Adrenal gland (tissue), 5 donors: ENCODE results near the gene ZHX3.

Experiments used
- POLR2A ChIP-seq, 2 donors: fragments of 450-650 bp; IDR thresholded peaks; one replicate each; pipeline ENCODE4 v1.6.1; 2017; ENCODE audit warnings: antibody characterized with exemption in 2 of 2, mild to moderate bottlenecking in 2 of 2, moderate library complexity in 1 of 2
- TF ChIP-seq, protein P1 (sequence below), 6 experiments: fragments of 450-650 bp in 4 of 6; fragments of 200-600 bp in 2 of 6; sonication (generic) in 1 of 6; IDR thresholded peaks; 1 replicate in 5 of 6; 2 replicates in 1 of 6; pipeline versions ENCODE4 v1.5.1 to v1.8.0; 2016 to 2021; ENCODE audit warnings: antibody characterized with exemption in 6 of 6, mild to moderate bottlenecking in 2 of 6, moderate library complexity in 1 of 6
- donor health status: DM: no; HTN: no; CAD: no.

DNA sequence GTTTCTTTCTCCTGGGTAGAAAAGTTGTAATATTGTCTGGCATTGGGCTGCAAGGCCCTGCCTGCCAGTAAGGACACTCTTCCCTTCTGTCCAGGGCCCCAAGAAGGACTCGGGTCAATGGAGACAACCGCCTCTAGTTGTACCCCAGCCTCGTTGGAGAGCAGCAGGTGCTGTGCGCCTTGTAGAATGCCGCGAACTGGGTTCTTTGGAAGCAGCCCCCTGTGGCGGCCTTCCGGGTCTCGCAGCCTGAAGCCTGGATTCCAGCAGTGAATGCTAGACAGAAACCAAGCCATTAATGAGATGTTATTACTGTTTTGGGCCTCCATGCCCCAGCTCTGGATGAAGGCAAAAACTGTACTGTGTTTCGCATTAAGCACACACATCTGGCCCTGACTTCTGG is 143.2 kb downstream of the ZHX3 start:
- TF ChIP-seq, protein P1, sequence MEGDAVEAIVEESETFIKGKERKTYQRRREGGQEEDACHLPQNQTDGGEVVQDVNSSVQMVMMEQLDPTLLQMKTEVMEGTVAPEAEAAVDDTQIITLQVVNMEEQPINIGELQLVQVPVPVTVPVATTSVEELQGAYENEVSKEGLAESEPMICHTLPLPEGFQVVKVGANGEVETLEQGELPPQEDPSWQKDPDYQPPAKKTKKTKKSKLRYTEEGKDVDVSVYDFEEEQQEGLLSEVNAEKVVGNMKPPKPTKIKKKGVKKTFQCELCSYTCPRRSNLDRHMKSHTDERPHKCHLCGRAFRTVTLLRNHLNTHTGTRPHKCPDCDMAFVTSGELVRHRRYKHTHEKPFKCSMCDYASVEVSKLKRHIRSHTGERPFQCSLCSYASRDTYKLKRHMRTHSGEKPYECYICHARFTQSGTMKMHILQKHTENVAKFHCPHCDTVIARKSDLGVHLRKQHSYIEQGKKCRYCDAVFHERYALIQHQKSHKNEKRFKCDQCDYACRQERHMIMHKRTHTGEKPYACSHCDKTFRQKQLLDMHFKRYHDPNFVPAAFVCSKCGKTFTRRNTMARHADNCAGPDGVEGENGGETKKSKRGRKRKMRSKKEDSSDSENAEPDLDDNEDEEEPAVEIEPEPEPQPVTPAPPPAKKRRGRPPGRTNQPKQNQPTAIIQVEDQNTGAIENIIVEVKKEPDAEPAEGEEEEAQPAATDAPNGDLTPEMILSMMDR (IDR thresholded peaks at IDR 0.05) = no peak
- no peak for TF ChIP-seq POLR2A (IDR thresholded peaks at IDR 0.05)
